ENCODE data around the gene KIAA1671.

KIAA1671 gene

DNA sequence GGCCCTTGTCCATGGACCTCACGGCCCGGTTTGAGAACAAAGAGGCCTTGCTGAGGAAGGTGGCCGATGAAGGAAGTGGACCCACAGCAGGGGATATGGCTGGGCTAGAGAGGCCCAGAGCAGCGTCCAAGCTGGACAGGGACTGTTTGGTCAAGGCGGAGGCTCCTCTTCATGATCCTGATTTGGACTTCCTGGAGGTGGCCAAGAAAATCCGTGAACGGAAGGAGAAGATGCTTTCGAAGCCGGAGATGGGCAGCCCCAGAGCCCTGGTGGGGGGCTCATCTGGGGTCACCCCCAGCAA, 76.3 kb downstream of the KIAA1671 start:
- 98% methylated on average over 9 of the region's 9 CpGs for WGBS (ENCODE audit: insufficient coverage)
- ChIA-PET CTCF (no interaction called here), POLR2A (no interaction called here)
- Histone ChIP-seq H3K4me3 (ENCODE audit: control insufficient read depth in 1 of 7, extremely low read depth in 1 of 7, insufficient read depth in 4 of 7, low read depth in 2 of 7, low read length in 6 of 7) (no peak overlapping the region), H3K27ac (ENCODE audit: insufficient read depth in 1 of 2, low read depth in 1 of 2, low read length in 2 of 2, poor library complexity in 1 of 2, severe bottlenecking in 2 of 2) (no peak overlapping the region), H3K27me3 (replicated peaks in 2 of 5; ENCODE audit: control insufficient read depth in 4 of 5, insufficient read depth in 5 of 5, low read length in 4 of 5) (no peaks in the 10 kb centered on the region), H3K36me3 (ENCODE audit: control insufficient read depth in 4 of 4, insufficient read depth in 4 of 4, low read length in 3 of 4) (no peaks in the 10 kb centered on the region), H3K9me3 (ENCODE audit: control extremely low read depth in 1 of 5, control insufficient read depth in 4 of 5, insufficient read depth in 2 of 5, low read depth in 1 of 5, low read length in 4 of 5) (no peaks in the 10 kb centered on the region), H3K4me1 (ENCODE audit: control extremely low read depth in 1 of 4, control insufficient read depth in 4 of 4, insufficient read depth in 4 of 4, low read length in 3 of 4) (peaks cover 0 to 11% (median 6%) of the 10 kb centered on the region in 4 experiments)
- no peak for DNase-seq

DNA sequence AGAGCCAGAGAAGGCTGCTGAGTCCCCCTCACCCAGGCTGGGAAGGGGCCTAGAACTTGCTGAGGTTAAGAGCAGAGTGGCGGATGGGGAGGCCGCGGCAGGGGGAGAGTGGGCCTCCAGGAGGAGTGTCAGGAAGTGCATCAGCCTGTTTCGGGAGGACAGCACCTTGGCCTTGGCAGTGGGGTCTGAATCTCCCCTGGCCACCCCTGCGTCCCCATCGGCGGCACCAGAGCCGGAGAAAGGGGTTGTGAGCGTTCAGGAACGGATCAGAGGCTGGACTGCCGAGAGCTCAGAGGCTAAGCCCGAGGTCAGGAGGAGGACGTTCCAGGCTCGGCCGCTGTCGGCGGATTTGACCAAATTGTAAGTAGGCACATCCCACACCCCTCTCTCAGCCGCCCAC, 76.7 kb downstream of the KIAA1671 start:
- Histone ChIP-seq H3K9me3 (ENCODE audit: control extremely low read depth in 1 of 5, control insufficient read depth in 4 of 5, insufficient read depth in 2 of 5, low read depth in 1 of 5, low read length in 4 of 5) (no peaks in the 10 kb centered on the region), H3K4me3 (ENCODE audit: control insufficient read depth in 1 of 7, extremely low read depth in 1 of 7, insufficient read depth in 4 of 7, low read depth in 2 of 7, low read length in 6 of 7) (no peak overlapping the region), H3K27ac (ENCODE audit: insufficient read depth in 1 of 2, low read depth in 1 of 2, low read length in 2 of 2, poor library complexity in 1 of 2, severe bottlenecking in 2 of 2) (no peak overlapping the region), H3K36me3 (ENCODE audit: control insufficient read depth in 4 of 4, insufficient read depth in 4 of 4, low read length in 3 of 4) (no peaks in the 10 kb centered on the region), H3K4me1 (ENCODE audit: control extremely low read depth in 1 of 4, control insufficient read depth in 4 of 4, insufficient read depth in 4 of 4, low read length in 3 of 4) (peaks cover 0 to 11% (median 6%) of the 10 kb centered on the region in 4 experiments), H3K27me3 (replicated peaks in 2 of 5; ENCODE audit: control insufficient read depth in 4 of 5, insufficient read depth in 5 of 5, low read length in 4 of 5) (no peaks in the 10 kb centered on the region)
- ChIA-PET CTCF (interaction anchor here (1.1 to 1.5 kb wide), 2 partner anchors 20 to 92 kb away, joined by 3 read pairs; no protein-coding TSS in a partner anchor), POLR2A (no interaction called here)
- WGBS (ENCODE audit: insufficient coverage): 98% methylated on average over 17 of the region's 18 CpGs
- DNase-seq: no peak

DNA sequence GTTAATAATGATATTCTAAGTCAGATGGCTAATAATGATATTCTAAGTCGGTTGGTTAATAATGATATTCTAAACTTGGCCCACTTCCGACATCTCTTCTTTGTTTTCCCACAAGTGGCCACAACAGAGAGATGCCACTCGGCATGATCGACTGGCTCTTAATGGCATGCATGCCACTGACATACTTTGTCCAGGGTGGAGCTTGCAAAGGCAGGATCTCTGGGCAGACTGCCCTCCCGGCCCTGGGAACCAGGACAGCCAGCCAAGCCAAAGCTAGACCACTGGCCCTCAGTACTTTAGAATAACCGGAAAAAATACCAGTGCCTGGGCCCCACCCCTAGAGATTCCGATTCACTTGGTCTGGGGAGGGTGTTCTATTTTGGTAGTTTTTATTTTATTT, 78.1 kb downstream of the KIAA1671 start:
- H3K27ac ChIP-seq (ENCODE audit: insufficient read depth in 1 of 2, low read depth in 1 of 2, low read length in 2 of 2, poor library complexity in 1 of 2, severe bottlenecking in 2 of 2): no peak overlapping the region
- no peaks in the 10 kb centered on the region for H3K27me3 ChIP-seq (replicated peaks in 2 of 5; ENCODE audit: control insufficient read depth in 4 of 5, insufficient read depth in 5 of 5, low read length in 4 of 5)
- 100% methylated on average over 5 of the region's 7 CpGs for WGBS (ENCODE audit: insufficient coverage)
- no peaks in the 10 kb centered on the region for H3K36me3 ChIP-seq (ENCODE audit: control insufficient read depth in 4 of 4, insufficient read depth in 4 of 4, low read length in 3 of 4)
- no peaks in the 10 kb centered on the region for H3K9me3 ChIP-seq (ENCODE audit: control extremely low read depth in 1 of 5, control insufficient read depth in 4 of 5, insufficient read depth in 2 of 5, low read depth in 1 of 5, low read length in 4 of 5)
- H3K4me1 ChIP-seq (ENCODE audit: control extremely low read depth in 1 of 4, control insufficient read depth in 4 of 4, insufficient read depth in 4 of 4, low read length in 3 of 4): peaks cover 0 to 11% (median 6%) of the 10 kb centered on the region in 4 experiments
- ChIA-PET POLR2A (no interaction called here), CTCF (interaction anchor here (1.4 to 1.5 kb wide), 2 partner anchors 13 to 19 kb away, joined by 3 to 4 read pairs; no protein-coding TSS in a partner anchor)
- no peak overlapping the region for H3K4me3 ChIP-seq (ENCODE audit: control insufficient read depth in 1 of 7, extremely low read depth in 1 of 7, insufficient read depth in 4 of 7, low read depth in 2 of 7, low read length in 6 of 7)
- DNase-seq: no peak

DNA sequence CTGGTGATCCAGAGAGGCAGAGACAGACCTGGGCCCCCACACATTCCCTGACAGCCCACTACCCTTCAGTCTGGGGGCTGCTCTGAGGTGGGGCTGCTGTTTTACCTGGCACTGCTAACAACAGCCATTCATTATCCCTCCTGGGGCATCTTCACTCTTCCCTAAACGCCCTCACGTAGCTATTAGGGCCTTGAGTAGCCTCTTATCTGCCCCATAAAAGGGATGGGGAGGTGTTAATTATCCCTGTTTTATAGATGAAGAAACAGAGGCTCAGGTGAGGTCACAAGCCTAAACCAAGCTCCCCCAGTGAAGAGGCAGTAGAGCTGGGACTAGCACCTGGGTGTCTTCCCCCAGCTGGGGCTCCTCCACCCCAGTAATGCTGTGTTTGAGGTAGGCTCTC, 79.5 kb downstream of the KIAA1671 start:
- H3K9me3 ChIP-seq (ENCODE audit: control extremely low read depth in 1 of 5, control insufficient read depth in 4 of 5, insufficient read depth in 2 of 5, low read depth in 1 of 5, low read length in 4 of 5): no peaks in the 10 kb centered on the region
- no CpG with 5 or more reads among the region's 2 CpGs for WGBS (ENCODE audit: insufficient coverage)
- H3K4me1 ChIP-seq (ENCODE audit: control extremely low read depth in 1 of 4, control insufficient read depth in 4 of 4, insufficient read depth in 4 of 4, low read length in 3 of 4): no peaks in the 10 kb centered on the region
- H3K36me3 ChIP-seq (ENCODE audit: control insufficient read depth in 4 of 4, insufficient read depth in 4 of 4, low read length in 3 of 4): no peaks in the 10 kb centered on the region
- POLR2A ChIA-PET: no interaction called here
- no peak overlapping the region for H3K4me3 ChIP-seq (ENCODE audit: control insufficient read depth in 1 of 7, extremely low read depth in 1 of 7, insufficient read depth in 4 of 7, low read depth in 2 of 7, low read length in 6 of 7)
- no peak for DNase-seq
- H3K27me3 ChIP-seq (replicated peaks in 2 of 5; ENCODE audit: control insufficient read depth in 4 of 5, insufficient read depth in 5 of 5, low read length in 4 of 5): no peaks in the 10 kb centered on the region
- CTCF ChIA-PET: interaction anchor here (0.8 to 2.4 kb wide), 3 partner anchors 10 to 17 kb away, joined by 3 to 6 read pairs (median 4); no protein-coding TSS in a partner anchor
- no peak overlapping the region for H3K27ac ChIP-seq (ENCODE audit: insufficient read depth in 1 of 2, low read depth in 1 of 2, low read length in 2 of 2, poor library complexity in 1 of 2, severe bottlenecking in 2 of 2)

DNA sequence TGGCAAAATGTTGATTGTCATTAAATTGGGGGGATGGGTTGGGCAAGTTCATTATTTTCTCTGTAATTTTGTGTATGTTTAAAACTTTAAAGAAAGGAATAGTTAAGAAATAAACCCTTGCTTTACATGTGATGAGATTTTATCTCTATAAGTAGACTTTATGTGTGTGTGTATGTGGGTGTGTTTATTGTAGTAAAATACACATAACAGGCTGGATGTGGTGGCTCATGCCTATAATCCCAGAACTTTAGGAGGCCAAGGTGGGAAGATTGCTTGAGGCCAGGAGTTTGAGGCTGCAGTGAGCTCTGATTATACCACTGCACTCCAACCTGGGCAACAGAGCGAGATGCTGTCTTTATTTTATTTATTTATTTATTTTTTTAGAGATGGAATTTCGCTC, 83.2 kb downstream of the KIAA1671 start:
- Histone ChIP-seq H3K27me3 (replicated peaks in 2 of 5; ENCODE audit: control insufficient read depth in 4 of 5, insufficient read depth in 5 of 5, low read length in 4 of 5) (peaks cover 0 to 2% (median 0%) of the 10 kb centered on the region in 5 experiments), H3K9me3 (ENCODE audit: control extremely low read depth in 1 of 5, control insufficient read depth in 4 of 5, insufficient read depth in 2 of 5, low read depth in 1 of 5, low read length in 4 of 5) (no peaks in the 10 kb centered on the region), H3K36me3 (ENCODE audit: control insufficient read depth in 4 of 4, insufficient read depth in 4 of 4, low read length in 3 of 4) (no peaks in the 10 kb centered on the region), H3K4me3 (ENCODE audit: control insufficient read depth in 1 of 7, extremely low read depth in 1 of 7, insufficient read depth in 4 of 7, low read depth in 2 of 7, low read length in 6 of 7) (no peak overlapping the region), H3K4me1 (ENCODE audit: control extremely low read depth in 1 of 4, control insufficient read depth in 4 of 4, insufficient read depth in 4 of 4, low read length in 3 of 4) (no peaks in the 10 kb centered on the region), H3K27ac (ENCODE audit: insufficient read depth in 1 of 2, low read depth in 1 of 2, low read length in 2 of 2, poor library complexity in 1 of 2, severe bottlenecking in 2 of 2) (no peak overlapping the region)
- POLR2A ChIA-PET: no interaction called here
- WGBS (ENCODE audit: insufficient coverage): no CpG with 5 or more reads among the region's 2 CpGs
- DNase-seq: no peak
- CTCF ChIA-PET: interaction anchor here (0.6 kb wide), 1 partner anchor 437 kb away, joined by 3 read pairs; no protein-coding TSS in a partner anchor

DNA sequence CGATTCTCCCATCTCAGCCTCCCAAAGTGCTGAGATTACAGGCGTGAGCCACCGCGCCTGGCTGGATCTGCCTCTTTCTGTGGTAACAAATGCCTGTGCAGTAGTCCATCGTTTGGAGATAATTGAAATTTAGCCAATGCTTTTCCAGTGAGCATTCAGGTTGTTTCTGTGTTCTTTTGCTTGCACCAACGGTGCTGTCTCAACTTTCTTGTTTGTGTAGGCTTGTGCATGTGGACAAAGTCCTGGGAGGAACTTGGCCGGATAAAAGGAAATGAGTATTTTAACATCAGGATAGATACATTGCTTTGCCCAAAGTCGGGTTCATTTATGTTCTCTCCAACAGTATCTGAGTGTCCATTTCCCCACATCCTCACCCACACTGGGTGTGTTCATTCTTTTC, 85.7 kb downstream of the KIAA1671 start:
- Histone ChIP-seq H3K27ac (ENCODE audit: insufficient read depth in 1 of 2, low read depth in 1 of 2, low read length in 2 of 2, poor library complexity in 1 of 2, severe bottlenecking in 2 of 2) (no peak overlapping the region), H3K4me1 (ENCODE audit: control extremely low read depth in 1 of 4, control insufficient read depth in 4 of 4, insufficient read depth in 4 of 4, low read length in 3 of 4) (no peaks in the 10 kb centered on the region), H3K4me3 (ENCODE audit: control insufficient read depth in 1 of 7, extremely low read depth in 1 of 7, insufficient read depth in 4 of 7, low read depth in 2 of 7, low read length in 6 of 7) (no peak overlapping the region), H3K9me3 (ENCODE audit: control extremely low read depth in 1 of 5, control insufficient read depth in 4 of 5, insufficient read depth in 2 of 5, low read depth in 1 of 5, low read length in 4 of 5) (no peaks in the 10 kb centered on the region), H3K27me3 (replicated peaks in 2 of 5; ENCODE audit: control insufficient read depth in 4 of 5, insufficient read depth in 5 of 5, low read length in 4 of 5) (peaks cover 0 to 2% (median 0%) of the 10 kb centered on the region in 5 experiments), H3K36me3 (ENCODE audit: control insufficient read depth in 4 of 4, insufficient read depth in 4 of 4, low read length in 3 of 4) (no peaks in the 10 kb centered on the region)
- ChIA-PET POLR2A (no interaction called here), CTCF (no interaction called here)
- DNase-seq: no peak
- WGBS (ENCODE audit: insufficient coverage): 97% methylated on average over 6 of the region's 8 CpGs

DNA sequence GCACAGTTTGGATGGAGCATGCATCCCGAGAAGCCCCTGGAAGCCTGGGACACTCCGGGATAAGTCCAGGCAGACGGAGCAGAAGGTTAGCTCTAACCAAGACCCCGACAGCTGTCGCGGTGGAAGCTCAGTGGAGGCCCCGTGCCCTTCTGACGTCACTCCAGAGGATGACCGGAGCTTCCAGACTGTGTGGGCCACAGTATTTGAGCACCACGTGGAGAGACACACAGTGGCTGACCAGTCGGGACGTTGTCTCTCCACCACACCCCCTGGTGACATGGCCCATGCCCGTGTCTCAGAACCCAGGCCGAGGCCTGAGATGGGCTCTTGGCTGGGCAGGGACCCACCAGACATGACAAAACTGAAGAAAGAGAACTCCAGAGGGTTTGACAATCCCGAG, 86.3 kb downstream of the KIAA1671 start:
- Histone ChIP-seq H3K36me3 (ENCODE audit: control insufficient read depth in 4 of 4, insufficient read depth in 4 of 4, low read length in 3 of 4) (no peaks in the 10 kb centered on the region), H3K4me3 (ENCODE audit: control insufficient read depth in 1 of 7, extremely low read depth in 1 of 7, insufficient read depth in 4 of 7, low read depth in 2 of 7, low read length in 6 of 7) (no peak overlapping the region), H3K4me1 (ENCODE audit: control extremely low read depth in 1 of 4, control insufficient read depth in 4 of 4, insufficient read depth in 4 of 4, low read length in 3 of 4) (no peaks in the 10 kb centered on the region), H3K27ac (ENCODE audit: insufficient read depth in 1 of 2, low read depth in 1 of 2, low read length in 2 of 2, poor library complexity in 1 of 2, severe bottlenecking in 2 of 2) (no peak overlapping the region), H3K27me3 (replicated peaks in 2 of 5; ENCODE audit: control insufficient read depth in 4 of 5, insufficient read depth in 5 of 5, low read length in 4 of 5) (peaks cover 0 to 2% (median 0%) of the 10 kb centered on the region in 5 experiments), H3K9me3 (ENCODE audit: control extremely low read depth in 1 of 5, control insufficient read depth in 4 of 5, insufficient read depth in 2 of 5, low read depth in 1 of 5, low read length in 4 of 5) (no peaks in the 10 kb centered on the region)
- DNase-seq: no peak
- WGBS (ENCODE audit: insufficient coverage): 97% methylated on average over 15 of the region's 15 CpGs
- POLR2A ChIA-PET: no interaction called here
- CTCF ChIA-PET: no interaction called here

Measured in common myeloid progenitor, CD34-positive (primary cell).